ENCODE data around the gene PHKA1. TPM values are rescaled to one million over a fixed set of nuclear protein-coding genes. Genes with fewer than 3 reads are reported as not detected.
A peak's percentile ranks its signal among the peaks of the same experiment; 100 is the strongest.
"Not testable (repeated sequence)": the region's sequence is repeated elsewhere in the genome, so short reads cannot be mapped to it uniquely, and the experiment has no call there.

The PHKA1 gene
- total RNA-seq, 5 donors from 2014 or later (not counting 1 experiment from before 2014, with no cell fraction given), result 0.30 to 0.67 (median 0.44) TPM

DNA sequence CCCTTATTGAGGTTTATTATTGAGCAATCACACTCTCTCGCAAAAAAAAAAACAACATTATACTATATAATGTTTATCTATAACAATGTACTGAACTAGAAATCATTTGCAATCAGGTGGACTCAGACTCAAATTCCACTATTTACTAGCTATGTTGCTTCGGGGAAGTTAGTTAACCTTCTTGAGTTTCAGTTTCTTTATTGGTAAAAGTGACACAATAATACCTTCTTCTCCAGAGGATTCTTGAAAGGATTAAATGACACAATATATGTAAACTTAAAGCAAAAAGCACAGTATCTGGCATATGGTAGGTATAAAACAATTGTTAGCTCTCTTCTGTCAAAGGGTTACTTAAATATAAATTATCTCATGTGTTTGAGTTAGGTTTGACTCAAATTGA lies 110.0 kb downstream of the PHKA1 start:
- Mint-ChIP-seq H3K9me3 (no peaks in the 10 kb centered on the region), H3K27ac (no peak overlapping the region), H3K4me1 (no peaks in the 10 kb centered on the region), H3K4me3 (no peak overlapping the region), H3K27me3 (peaks cover 0 to 28% of the 10 kb centered on the region in 2 donors), H3K36me3 (no peaks in the 10 kb centered on the region)
- ATAC-seq (replicated peaks in 1 of 4), result no peak
- POLR2A ChIA-PET, result no interaction called here
- Histone ChIP-seq H3K9me3 (no peaks in the 10 kb centered on the region), H3K27ac (ENCODE audit: low read length) (no peak overlapping the region), H3K36me3 (ENCODE audit: control insufficient read depth in 2 of 2, extremely low read depth in 1 of 2, insufficient read depth in 1 of 2, low read length in 1 of 2) (no peaks in the 10 kb centered on the region), H3K4me1 (ENCODE audit: control insufficient read depth in 1 of 2, extremely low read depth in 1 of 2, insufficient read depth in 2 of 2, low read length in 2 of 2) (no peaks in the 10 kb centered on the region), H3K4me3 (ENCODE audit: control insufficient read depth in 1 of 2, extremely low read depth in 1 of 2, low read length in 1 of 2) (no peak overlapping the region), H3K27me3 (replicated peaks in 1 of 2; ENCODE audit: control insufficient read depth in 2 of 2, extremely low read depth in 1 of 2, insufficient read depth in 2 of 2, low read length in 1 of 2) (no peaks in the 10 kb centered on the region)
- no CpG with 5 or more reads among the region's 2 CpGs for WGBS (ENCODE audit: insufficient coverage)
- CTCF ChIA-PET, result no interaction called here
- no peak for DNase-seq

DNA sequence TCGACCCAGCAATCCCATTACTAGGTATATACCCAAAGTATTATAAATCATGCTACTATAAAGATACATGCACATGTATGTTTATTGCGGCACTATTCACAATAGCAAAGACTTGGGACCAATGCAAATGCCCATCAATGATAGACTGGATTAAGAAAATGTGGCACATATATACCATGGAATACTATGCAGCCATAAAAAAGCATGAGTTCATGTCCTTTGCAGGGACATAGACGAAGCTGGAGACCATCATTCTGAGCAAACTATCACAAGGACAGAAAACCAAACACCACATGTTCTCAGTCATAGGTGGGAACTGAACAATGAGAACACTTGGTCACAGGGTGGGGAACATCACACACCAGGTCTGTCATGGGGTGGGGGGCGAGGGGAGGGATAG lies 123.1 kb downstream of the PHKA1 start:
- H3K4me1 ChIP-seq (ENCODE audit: control insufficient read depth in 1 of 2, extremely low read depth in 1 of 2, insufficient read depth in 2 of 2, low read length in 2 of 2); H3K4me1 Mint-ChIP-seq; H3K27ac Mint-ChIP-seq; ATAC-seq (replicated peaks in 1 of 4); H3K4me3 ChIP-seq (ENCODE audit: control insufficient read depth in 1 of 2, extremely low read depth in 1 of 2, low read length in 1 of 2); H3K27ac ChIP-seq (ENCODE audit: low read length); H3K36me3 ChIP-seq (ENCODE audit: control insufficient read depth in 2 of 2, extremely low read depth in 1 of 2, insufficient read depth in 1 of 2, low read length in 1 of 2); H3K9me3 ChIP-seq; CTCF ChIA-PET; H3K36me3 Mint-ChIP-seq; H3K4me3 Mint-ChIP-seq; H3K27me3 ChIP-seq (replicated peaks in 1 of 2; ENCODE audit: control insufficient read depth in 2 of 2, extremely low read depth in 1 of 2, insufficient read depth in 2 of 2, low read length in 1 of 2); H3K9me3 Mint-ChIP-seq; POLR2A ChIA-PET; DNase-seq: not testable (repeated sequence)
- WGBS (ENCODE audit: insufficient coverage), result no CpG with 5 or more reads among the region's 4 CpGs
- H3K27me3 Mint-ChIP-seq, result peaks cover 0 to 13% of the 10 kb centered on the region in 2 donors

GRCh38 chrX:72584163-72584562 lies 129.9 kb downstream of the PHKA1 start:
- no peak for ATAC-seq (replicated peaks in 1 of 4)
- H3K4me1 Mint-ChIP-seq, result no peaks in the 10 kb centered on the region

DNA sequence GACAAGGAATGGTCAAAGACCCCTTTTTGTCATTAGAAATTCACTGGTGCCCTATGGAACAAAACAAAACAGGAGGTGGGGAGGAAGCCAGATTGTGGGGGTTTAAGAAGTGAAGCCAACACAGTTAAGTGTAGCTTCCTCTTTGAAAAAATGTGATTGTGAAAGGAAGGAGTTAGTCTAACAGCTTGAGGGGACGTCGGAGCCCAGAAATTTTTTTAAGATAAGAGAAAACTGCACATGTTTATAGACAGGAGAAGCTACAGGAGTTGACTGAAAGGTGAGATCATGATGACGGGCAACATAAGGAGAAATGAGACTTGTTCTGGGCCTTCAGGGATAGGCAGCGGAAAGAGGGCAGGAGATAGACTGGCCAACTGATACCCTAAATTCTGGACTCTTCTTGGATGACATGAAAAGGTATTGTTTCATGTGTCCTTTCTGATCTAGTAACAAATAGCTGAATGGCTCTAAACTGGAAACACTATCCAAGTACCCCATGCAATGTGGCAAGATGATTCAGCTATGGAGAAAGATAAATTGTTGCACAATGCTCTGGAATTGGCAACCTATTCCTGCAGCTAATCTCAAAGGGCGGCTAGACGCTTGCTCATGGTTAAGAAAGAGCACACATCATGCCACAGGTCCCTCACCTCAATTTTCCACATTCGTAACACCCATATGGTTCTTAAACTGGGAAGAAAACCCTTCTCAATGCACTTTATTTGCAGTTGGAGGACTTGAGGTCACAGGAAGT lies 137.8 kb downstream of the PHKA1 start:
- Histone ChIP-seq H3K4me3 (ENCODE audit: control insufficient read depth in 1 of 2, extremely low read depth in 1 of 2, low read length in 1 of 2) (no peak overlapping the region), H3K9me3 (no peaks in the 10 kb centered on the region), H3K4me1 (ENCODE audit: control insufficient read depth in 1 of 2, extremely low read depth in 1 of 2, insufficient read depth in 2 of 2, low read length in 2 of 2) (no peaks in the 10 kb centered on the region), H3K36me3 (ENCODE audit: control insufficient read depth in 2 of 2, extremely low read depth in 1 of 2, insufficient read depth in 1 of 2, low read length in 1 of 2) (no peaks in the 10 kb centered on the region), H3K27me3 (replicated peaks in 1 of 2; ENCODE audit: control insufficient read depth in 2 of 2, extremely low read depth in 1 of 2, insufficient read depth in 2 of 2, low read length in 1 of 2) (no peaks in the 10 kb centered on the region), H3K27ac (ENCODE audit: low read length) (no peak overlapping the region)
- ATAC-seq (replicated peaks in 1 of 4) (no peak), DNase-seq (no peak)
- 40% methylated on average over 1 of the region's 7 CpGs for WGBS (ENCODE audit: insufficient coverage)
- Mint-ChIP-seq H3K4me3 (no peak overlapping the region), H3K27me3 (peaks cover 0 to 20% of the 10 kb centered on the region in 2 donors), H3K27ac (no peak overlapping the region), H3K36me3 (no peaks in the 10 kb centered on the region), H3K9me3 (no peaks in the 10 kb centered on the region), H3K4me1 (peaks cover 1 to 6% (median 5%) of the 10 kb centered on the region in 3 donors)
- ChIA-PET POLR2A (no interaction called here), CTCF (no interaction called here)

More at GRCh38 chrX:72584163-72584562, 129.9 kb downstream of the PHKA1 start:
- no peaks in the 10 kb centered on the region for H3K9me3 Mint-ChIP-seq
- no peak for DNase-seq
- CTCF ChIA-PET, result interaction anchor here in 1 of 2 donors (0.6 kb wide), 1 partner anchor 1548 kb away, joined by 3 read pairs; no protein-coding TSS in a partner anchor
- H3K4me3 ChIP-seq (ENCODE audit: control insufficient read depth in 1 of 2, extremely low read depth in 1 of 2, low read length in 1 of 2), result no peak overlapping the region
- H3K27me3 Mint-ChIP-seq, result peaks cover 0 to 18% of the 10 kb centered on the region in 2 donors
- no peaks in the 10 kb centered on the region for H3K36me3 ChIP-seq (ENCODE audit: control insufficient read depth in 2 of 2, extremely low read depth in 1 of 2, insufficient read depth in 1 of 2, low read length in 1 of 2)
- H3K4me3 Mint-ChIP-seq, result no peak overlapping the region
- no peaks in the 10 kb centered on the region for H3K4me1 ChIP-seq (ENCODE audit: control insufficient read depth in 1 of 2, extremely low read depth in 1 of 2, insufficient read depth in 2 of 2, low read length in 2 of 2)
- H3K27ac Mint-ChIP-seq, result no peak overlapping the region
- H3K9me3 ChIP-seq, result no peaks in the 10 kb centered on the region
- no CpG with 5 or more reads among the region's 3 CpGs for WGBS (ENCODE audit: insufficient coverage)
- H3K27me3 ChIP-seq (replicated peaks in 1 of 2; ENCODE audit: control insufficient read depth in 2 of 2, extremely low read depth in 1 of 2, insufficient read depth in 2 of 2, low read length in 1 of 2), result no peaks in the 10 kb centered on the region
- H3K36me3 Mint-ChIP-seq, result no peaks in the 10 kb centered on the region
- no peak overlapping the region for H3K27ac ChIP-seq (ENCODE audit: low read length)
- POLR2A ChIA-PET, result interaction anchor here in 1 of 2 donors (0.7 kb wide), 1 partner anchor 79 kb away, joined by 3 read pairs; no protein-coding TSS in a partner anchor

DNA sequence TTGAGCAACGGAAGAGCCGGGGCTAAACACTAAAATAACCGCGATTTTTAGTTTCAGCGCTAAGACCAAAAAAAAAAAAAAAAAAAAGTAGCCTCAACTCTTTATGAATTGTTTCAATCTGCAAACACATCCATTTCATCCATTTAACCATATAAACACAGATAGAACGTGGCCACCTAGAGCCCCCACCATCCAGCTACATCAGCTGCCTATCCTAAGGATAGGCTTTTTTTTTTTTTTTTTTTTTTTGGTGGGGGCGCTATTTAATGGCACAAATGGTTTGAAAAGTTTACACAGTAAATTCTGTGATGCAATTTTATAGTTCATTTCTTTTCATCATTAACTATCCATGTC lies 141.0 kb downstream of the PHKA1 start:
- H3K27ac Mint-ChIP-seq, result no peak overlapping the region
- Histone ChIP-seq H3K4me3 (ENCODE audit: control insufficient read depth in 1 of 2, extremely low read depth in 1 of 2, low read length in 1 of 2) (peak overlapping the region; percentile 66 to 86), H3K4me1 (ENCODE audit: control insufficient read depth in 1 of 2, extremely low read depth in 1 of 2, insufficient read depth in 2 of 2, low read length in 2 of 2) (no peaks in the 10 kb centered on the region), H3K9me3 (no peaks in the 10 kb centered on the region), H3K27me3 (replicated peaks in 1 of 2; ENCODE audit: control insufficient read depth in 2 of 2, extremely low read depth in 1 of 2, insufficient read depth in 2 of 2, low read length in 1 of 2) (no peaks in the 10 kb centered on the region), H3K27ac (ENCODE audit: low read length) (no peak overlapping the region), H3K36me3 (ENCODE audit: control insufficient read depth in 2 of 2, extremely low read depth in 1 of 2, insufficient read depth in 1 of 2, low read length in 1 of 2) (peaks cover 0 to 3% of the 10 kb centered on the region in 2 donors)
- H3K9me3 Mint-ChIP-seq, result no peaks in the 10 kb centered on the region
- WGBS (ENCODE audit: insufficient coverage), result no CpG with 5 or more reads among the region's 7 CpGs
- H3K27me3 Mint-ChIP-seq, result peaks cover 0 to 15% of the 10 kb centered on the region in 2 donors
- peak overlapping the region; percentile 90 to 98 (median 91) for H3K4me3 Mint-ChIP-seq
- H3K36me3 Mint-ChIP-seq, result peaks cover 4% of the 10 kb centered on the region
- peak in 1 of 4 experiments; percentile 48 for ATAC-seq (replicated peaks in 1 of 4)
- DNase-seq, result no peak
- H3K4me1 Mint-ChIP-seq, result peaks cover 4 to 9% (median 6%) of the 10 kb centered on the region in 3 donors
- CTCF ChIA-PET, result interaction anchor here in 1 of 2 donors (0.5 kb wide), 1 partner anchor 19 kb away, joined by 3 read pairs; no protein-coding TSS in a partner anchor
- POLR2A ChIA-PET, result interaction anchor here in 1 of 2 donors (0.8 kb wide), 1 partner anchor 9 kb away, joined by 8 read pairs; no protein-coding TSS in a partner anchor

DNA sequence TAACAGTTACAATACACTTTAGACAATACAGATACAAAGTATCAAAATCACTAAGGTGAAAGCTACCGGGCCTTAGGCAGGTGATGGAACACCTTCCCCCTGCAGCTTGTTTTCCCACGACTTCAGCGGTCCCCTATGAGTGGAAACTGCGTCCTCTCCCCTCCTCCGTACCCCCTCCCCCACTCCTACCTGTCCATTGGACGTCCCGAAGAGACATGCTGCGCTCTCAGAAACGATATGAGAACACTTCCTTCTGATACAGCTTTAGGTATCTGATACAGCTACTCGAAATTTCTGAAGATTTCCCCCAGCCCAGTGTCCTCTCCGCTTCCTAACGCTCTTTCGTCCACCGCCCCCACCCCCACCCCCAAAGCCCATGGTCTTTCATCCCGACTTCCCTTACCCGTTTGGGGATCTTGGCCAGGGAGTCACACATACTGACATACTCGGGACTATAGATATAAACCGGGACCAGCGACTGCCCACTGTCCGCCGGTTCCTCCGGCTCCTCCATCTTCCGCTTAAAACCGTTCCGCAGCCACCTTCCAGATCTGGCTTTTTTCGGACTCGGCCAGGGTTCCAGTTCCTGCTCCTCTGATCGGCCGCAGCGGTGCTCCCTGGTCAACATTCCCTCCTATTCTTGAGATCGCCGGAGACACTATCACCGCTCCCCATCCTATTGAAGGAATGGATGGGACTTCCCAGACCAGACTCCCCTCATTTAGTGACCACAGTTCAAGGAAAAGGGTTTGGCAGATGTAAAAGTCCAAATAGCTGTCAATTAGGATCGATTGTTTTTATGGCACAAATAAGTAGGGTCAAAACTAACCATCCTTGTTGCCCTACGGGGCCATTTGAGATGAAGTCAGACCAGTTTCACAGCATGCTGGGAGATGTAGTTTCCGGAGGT lies 141.6 kb downstream of the PHKA1 start, which contains the start of gene HDAC8:
Gene HDAC8, minus strand, starts transcription at position 596 of the 910 bp plus-strand sequence. Its CDS starts 82 bp downstream, at position 514.
- no peaks in the 10 kb centered on the region for H3K4me1 ChIP-seq (ENCODE audit: control insufficient read depth in 1 of 2, extremely low read depth in 1 of 2, insufficient read depth in 2 of 2, low read length in 2 of 2)
- DNase-seq, result peak in 34 of 35 experiments; percentile 7 to 69 (median 32)
- H3K4me3 ChIP-seq (ENCODE audit: control insufficient read depth in 1 of 2, extremely low read depth in 1 of 2, low read length in 1 of 2), result peak within 1 kb of the TSS; percentile 66 to 86
- ChIA-PET CTCF (interaction anchor here in 1 of 2 donors (0.5 kb wide), 1 partner anchor 19 kb away, joined by 3 read pairs; no protein-coding TSS in a partner anchor), POLR2A (interaction anchor here in 1 of 2 donors (0.8 kb wide), 1 partner anchor 8 kb away, joined by 8 read pairs; no protein-coding TSS in a partner anchor)
- Mint-ChIP-seq H3K4me3 (peak within 1 kb of the TSS; percentile 90 to 98 (median 91)), H3K36me3 (peaks cover 9% of the 10 kb centered on the region), H3K4me1 (peaks cover 4 to 9% (median 6%) of the 10 kb centered on the region in 3 donors), H3K27ac (peak within 1 kb of the TSS; percentile 86 to 91), H3K9me3 (no peaks in the 10 kb centered on the region), H3K27me3 (peaks cover 0 to 15% of the 10 kb centered on the region in 2 donors)
- WGBS (ENCODE audit: insufficient coverage), result 1% methylated on average over 16 of the region's 36 CpGs
- H3K27me3 ChIP-seq (replicated peaks in 1 of 2; ENCODE audit: control insufficient read depth in 2 of 2, extremely low read depth in 1 of 2, insufficient read depth in 2 of 2, low read length in 1 of 2), result no peaks in the 10 kb centered on the region
- no peaks in the 10 kb centered on the region for H3K9me3 ChIP-seq
- ATAC-seq (replicated peaks in 1 of 4), result peak; percentile 85 to 91 (median 87)
- H3K27ac ChIP-seq (ENCODE audit: low read length), result peak within 1 kb of the TSS; percentile 49
- H3K36me3 ChIP-seq (ENCODE audit: control insufficient read depth in 2 of 2, extremely low read depth in 1 of 2, insufficient read depth in 1 of 2, low read length in 1 of 2), result peaks cover 0 to 9% of the 10 kb centered on the region in 2 donors

Data from T-cell (primary cell).